ENCODE data around the gene SLC2A13.
"Not testable (repeated sequence)": the region's sequence is repeated elsewhere in the genome, so short reads cannot be mapped to it uniquely, and the experiment has no call there.

- TF ChIP-seq, protein P1, sequence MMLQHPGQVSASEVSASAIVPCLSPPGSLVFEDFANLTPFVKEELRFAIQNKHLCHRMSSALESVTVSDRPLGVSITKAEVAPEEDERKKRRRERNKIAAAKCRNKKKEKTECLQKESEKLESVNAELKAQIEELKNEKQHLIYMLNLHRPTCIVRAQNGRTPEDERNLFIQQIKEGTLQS (CRISPR knock-in tag; conservative IDR thresholded peaks at IDR 0.05) = not testable (repeated sequence)
- TF ChIP-seq AFF4 (CRISPR knock-in tag; IDR thresholded peaks at IDR 0.05; ENCODE audit: borderline replicate concordance); FOXK1 (CRISPR knock-in tag; IDR thresholded peaks at IDR 0.05); ZBTB21 (CRISPR knock-in tag; IDR thresholded peaks at IDR 0.05; ENCODE audit: borderline replicate concordance); GABPB1 (CRISPR knock-in tag; IDR thresholded peaks at IDR 0.05); NR2C2 (CRISPR knock-in tag; IDR thresholded peaks at IDR 0.05); PREB (CRISPR knock-in tag; IDR thresholded peaks at IDR 0.05; ENCODE audit: borderline replicate concordance): not testable (repeated sequence)
- TF ChIP-seq, protein P2, sequence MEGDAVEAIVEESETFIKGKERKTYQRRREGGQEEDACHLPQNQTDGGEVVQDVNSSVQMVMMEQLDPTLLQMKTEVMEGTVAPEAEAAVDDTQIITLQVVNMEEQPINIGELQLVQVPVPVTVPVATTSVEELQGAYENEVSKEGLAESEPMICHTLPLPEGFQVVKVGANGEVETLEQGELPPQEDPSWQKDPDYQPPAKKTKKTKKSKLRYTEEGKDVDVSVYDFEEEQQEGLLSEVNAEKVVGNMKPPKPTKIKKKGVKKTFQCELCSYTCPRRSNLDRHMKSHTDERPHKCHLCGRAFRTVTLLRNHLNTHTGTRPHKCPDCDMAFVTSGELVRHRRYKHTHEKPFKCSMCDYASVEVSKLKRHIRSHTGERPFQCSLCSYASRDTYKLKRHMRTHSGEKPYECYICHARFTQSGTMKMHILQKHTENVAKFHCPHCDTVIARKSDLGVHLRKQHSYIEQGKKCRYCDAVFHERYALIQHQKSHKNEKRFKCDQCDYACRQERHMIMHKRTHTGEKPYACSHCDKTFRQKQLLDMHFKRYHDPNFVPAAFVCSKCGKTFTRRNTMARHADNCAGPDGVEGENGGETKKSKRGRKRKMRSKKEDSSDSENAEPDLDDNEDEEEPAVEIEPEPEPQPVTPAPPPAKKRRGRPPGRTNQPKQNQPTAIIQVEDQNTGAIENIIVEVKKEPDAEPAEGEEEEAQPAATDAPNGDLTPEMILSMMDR (IDR thresholded peaks at IDR 0.05) = not testable (repeated sequence)
- TF ChIP-seq, protein P3, sequence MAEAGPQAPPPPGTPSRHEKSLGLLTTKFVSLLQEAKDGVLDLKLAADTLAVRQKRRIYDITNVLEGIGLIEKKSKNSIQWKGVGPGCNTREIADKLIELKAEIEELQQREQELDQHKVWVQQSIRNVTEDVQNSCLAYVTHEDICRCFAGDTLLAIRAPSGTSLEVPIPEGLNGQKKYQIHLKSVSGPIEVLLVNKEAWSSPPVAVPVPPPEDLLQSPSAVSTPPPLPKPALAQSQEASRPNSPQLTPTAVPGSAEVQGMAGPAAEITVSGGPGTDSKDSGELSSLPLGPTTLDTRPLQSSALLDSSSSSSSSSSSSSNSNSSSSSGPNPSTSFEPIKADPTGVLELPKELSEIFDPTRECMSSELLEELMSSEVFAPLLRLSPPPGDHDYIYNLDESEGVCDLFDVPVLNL (CRISPR knock-in tag; IDR thresholded peaks at IDR 0.05; ENCODE audit: borderline replicate concordance, low read depth) = not testable (repeated sequence)
These were observed 359.7 kb downstream of the SLC2A13 start for GRCh38 chr12:39746151-39746550.
